Thyroid gland (tissue), 4 donors: Measurements from ENCODE around the gene NKX2-2.

Experiments
- CTCF ChIP-seq, 6 experiments: fragments of 200-600 bp in 3 of 6; fragments of 450-650 bp in 3 of 6; sonication (generic) in 3 of 6; IDR thresholded peaks; one replicate each; pipeline ENCODE4 v1.5.1; 2016 to 2019; ENCODE audit warnings: antibody characterized with exemption in 6 of 6, mild to moderate bottlenecking in 2 of 6, inconsistent platforms in 1 of 6, moderate library complexity in 1 of 6
- POLR2A ChIP-seq, 2 donors: fragments of 450-650 bp; IDR thresholded peaks; one replicate each; pipeline ENCODE4 v1.6.1; 2017; ENCODE audit warnings: antibody characterized with exemption in 2 of 2, mild to moderate bottlenecking in 2 of 2, moderate library complexity in 1 of 2

GRCh38 chr20:21509597-21510371 is 4.1 kb downstream of the NKX2-2 start:
- no peak for TF ChIP-seq CTCF (IDR thresholded peaks at IDR 0.05)
- no peak for TF ChIP-seq POLR2A (IDR thresholded peaks at IDR 0.05)
